ENCODE measurements around the gene ULBP1.

GRCh38 chr6:149917679-149918078 is 46.1 kb upstream of the ULBP1 start:
- TF ChIP-seq, protein P1, sequence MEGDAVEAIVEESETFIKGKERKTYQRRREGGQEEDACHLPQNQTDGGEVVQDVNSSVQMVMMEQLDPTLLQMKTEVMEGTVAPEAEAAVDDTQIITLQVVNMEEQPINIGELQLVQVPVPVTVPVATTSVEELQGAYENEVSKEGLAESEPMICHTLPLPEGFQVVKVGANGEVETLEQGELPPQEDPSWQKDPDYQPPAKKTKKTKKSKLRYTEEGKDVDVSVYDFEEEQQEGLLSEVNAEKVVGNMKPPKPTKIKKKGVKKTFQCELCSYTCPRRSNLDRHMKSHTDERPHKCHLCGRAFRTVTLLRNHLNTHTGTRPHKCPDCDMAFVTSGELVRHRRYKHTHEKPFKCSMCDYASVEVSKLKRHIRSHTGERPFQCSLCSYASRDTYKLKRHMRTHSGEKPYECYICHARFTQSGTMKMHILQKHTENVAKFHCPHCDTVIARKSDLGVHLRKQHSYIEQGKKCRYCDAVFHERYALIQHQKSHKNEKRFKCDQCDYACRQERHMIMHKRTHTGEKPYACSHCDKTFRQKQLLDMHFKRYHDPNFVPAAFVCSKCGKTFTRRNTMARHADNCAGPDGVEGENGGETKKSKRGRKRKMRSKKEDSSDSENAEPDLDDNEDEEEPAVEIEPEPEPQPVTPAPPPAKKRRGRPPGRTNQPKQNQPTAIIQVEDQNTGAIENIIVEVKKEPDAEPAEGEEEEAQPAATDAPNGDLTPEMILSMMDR (IDR thresholded peaks at IDR 0.05), result no peak
- TF ChIP-seq EP300 (IDR thresholded peaks at IDR 0.05), result no peak
